ENCODE data around the gene ARFGEF3.
"Not testable (repeated sequence)": the region's sequence is repeated elsewhere in the genome, so short reads cannot be mapped to it uniquely, and the experiment has no call there.

The ARFGEF3 gene

GRCh38 chr6:138161338-138162110 lies at the start of gene ARFGEF3:
Gene ARFGEF3, plus strand, starts transcription at chr6:138161939. Its CDS starts 148 bp downstream, at chr6:138162087.
- peak; percentile 40 for DNase-seq

GRCh38 chr6:138113588-138114210 lies 48.0 kb upstream of the ARFGEF3 start:
- DNase-seq = peak; percentile 8

- DNase-seq = no peak
These were observed 46.5 kb upstream of the ARFGEF3 start for GRCh38 chr6:138115201-138115600.

DNA sequence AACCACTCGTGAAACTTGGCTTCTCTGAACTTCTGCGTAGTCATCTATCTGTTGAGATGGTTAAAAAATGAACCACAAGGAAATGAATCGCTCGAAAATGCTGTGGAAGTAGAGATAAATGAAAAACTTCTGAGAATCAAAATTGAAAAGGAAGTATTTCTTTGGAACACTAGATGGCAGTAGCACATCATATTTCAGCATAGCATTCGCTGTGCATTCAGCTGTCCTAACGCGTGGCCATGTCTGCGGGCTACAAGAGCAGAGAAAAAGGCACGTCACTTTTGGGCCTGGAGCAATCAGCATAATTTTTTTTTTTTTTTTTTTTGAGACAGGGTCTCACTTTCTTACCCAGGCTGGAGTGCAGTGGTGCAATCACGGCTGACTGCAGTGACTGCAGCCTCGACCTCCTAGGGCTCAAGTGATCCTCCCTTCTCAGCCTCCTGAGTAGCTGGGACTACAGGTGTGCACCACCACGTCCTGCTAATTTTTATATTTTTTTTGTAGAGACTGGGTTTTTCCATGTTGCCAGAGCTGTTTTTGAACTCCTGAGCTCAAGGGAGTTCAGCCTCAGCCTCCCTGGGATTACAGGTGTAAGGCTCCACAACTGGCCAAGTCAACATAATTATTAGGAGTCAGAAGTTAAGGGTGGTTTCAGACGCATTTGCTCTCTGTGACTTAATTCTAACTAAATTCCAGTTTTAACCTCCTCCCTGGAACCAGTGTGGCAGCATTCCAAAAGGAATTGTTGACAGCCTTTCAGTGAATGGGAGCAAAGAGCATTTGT lies 45.7 kb upstream of the ARFGEF3 start:
- peak; percentile 90 for DNase-seq

- no peak for DNase-seq
These were observed 45.1 kb upstream of the ARFGEF3 start for GRCh38 chr6:138116661-138116999.

- no peak for DNase-seq
These were observed 44.3 kb upstream of the ARFGEF3 start for GRCh38 chr6:138117376-138117914.

- not testable (repeated sequence) for DNase-seq
These were observed 42.5 kb upstream of the ARFGEF3 start for GRCh38 chr6:138119229-138119628.

DNA sequence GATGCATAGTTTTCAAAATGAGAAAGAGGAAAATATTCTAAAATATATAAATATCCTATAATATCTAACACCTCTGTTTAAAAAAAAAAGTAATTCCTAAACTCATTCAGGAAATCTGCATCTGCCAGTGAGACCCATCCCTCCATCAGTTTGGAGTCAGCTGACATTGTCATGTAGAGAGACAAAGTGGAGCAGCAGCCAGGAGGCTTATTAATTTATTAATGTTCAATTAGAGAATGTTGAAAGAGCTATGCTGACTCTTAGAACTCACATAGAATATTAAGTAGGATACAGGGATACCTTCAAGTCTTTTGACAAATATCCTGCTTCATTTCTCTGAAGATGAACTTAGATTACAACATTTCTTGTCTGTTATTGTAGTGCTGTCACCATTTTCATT lies 41.8 kb upstream of the ARFGEF3 start:
- no peak for DNase-seq

- DNase-seq = no peak
These were observed 37.6 kb upstream of the ARFGEF3 start for GRCh38 chr6:138124096-138124495.

- DNase-seq = no peak
These were observed 33.6 kb upstream of the ARFGEF3 start for GRCh38 chr6:138128096-138128495.

- DNase-seq = no peak
These were observed 32.5 kb upstream of the ARFGEF3 start for GRCh38 chr6:138129190-138129589.

DNA sequence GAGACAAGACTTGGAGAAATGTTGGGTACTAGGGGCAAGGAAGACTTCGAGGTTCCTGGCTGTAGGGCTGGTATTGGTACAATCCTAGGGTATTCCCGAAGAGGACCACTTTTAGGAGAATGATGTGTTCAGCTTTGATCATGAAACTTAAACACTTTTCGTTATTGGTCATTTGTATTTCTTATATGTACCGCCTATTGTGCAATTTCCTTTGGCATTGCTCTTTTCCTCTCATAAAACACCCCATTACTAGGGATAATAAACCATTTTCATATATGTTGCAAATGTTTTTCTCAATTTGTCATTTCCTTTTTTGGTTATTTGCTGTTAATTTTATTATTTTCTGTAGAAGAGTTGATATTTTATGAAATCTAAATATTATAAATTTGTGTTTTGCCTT lies 18.9 kb upstream of the ARFGEF3 start:
- DNase-seq = no peak

- no peak for DNase-seq
These were observed 16.3 kb upstream of the ARFGEF3 start for GRCh38 chr6:138145402-138145801.

GRCh38 chr6:138146544-138146943 lies 15.2 kb upstream of the ARFGEF3 start:
- DNase-seq = no peak

DNA sequence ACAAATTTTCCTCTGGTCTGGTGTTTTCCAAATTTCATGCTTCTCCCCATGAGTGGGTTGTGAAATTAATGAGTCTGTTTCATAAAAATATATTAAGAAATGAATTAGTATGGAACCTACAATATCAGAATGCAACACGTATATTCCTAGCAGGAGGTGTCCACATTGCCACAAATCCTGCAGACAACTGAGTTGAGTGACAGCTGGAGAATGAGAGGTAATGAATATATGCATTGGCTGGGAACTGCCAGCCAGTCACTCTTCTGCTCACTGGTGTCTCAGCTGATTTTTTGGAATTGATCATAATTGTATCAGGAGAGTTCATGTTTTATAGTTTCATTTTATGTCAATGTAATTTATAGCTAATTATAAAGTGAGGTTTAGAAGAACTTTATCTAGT lies 6.3 kb upstream of the ARFGEF3 start:
- no peak for DNase-seq

DNA sequence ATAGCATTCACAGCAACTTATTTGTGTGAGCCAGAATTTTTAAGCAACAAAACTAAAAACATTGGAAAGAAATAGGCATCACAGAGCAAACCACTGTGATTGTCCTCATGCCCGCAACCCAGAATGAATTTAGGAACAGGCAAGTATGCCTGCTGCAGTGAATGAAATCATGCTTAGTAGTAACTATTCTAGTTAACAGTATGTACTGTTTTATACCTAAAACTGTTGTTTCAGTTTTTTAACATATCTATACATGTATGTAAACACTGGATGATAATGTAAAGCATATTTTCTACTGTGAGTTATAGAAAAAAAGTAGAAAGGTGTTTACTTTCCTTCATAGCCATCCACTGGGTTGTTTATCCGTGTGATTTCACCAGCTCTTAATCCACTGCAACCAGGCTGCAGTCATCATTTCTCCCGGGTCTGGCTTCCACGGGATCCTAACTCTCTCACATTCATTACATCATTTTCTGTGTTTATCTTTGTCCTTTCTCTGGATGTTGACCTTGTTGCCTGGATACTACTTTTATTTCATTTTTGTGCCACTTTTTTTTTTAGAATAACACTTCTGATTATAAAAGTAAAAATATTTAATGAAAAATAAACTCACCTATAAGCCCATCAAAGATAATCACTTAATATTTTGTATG lies 3.6 kb upstream of the ARFGEF3 start:
- DNase-seq = no peak

GRCh38 chr6:138159246-138159645 lies 2.5 kb upstream of the ARFGEF3 start:
- no peak for DNase-seq

GRCh38 chr6:138160329-138161087 lies 1.2 kb upstream of the ARFGEF3 start:
- no peak for DNase-seq

- no peak for DNase-seq
These were observed 726 bp upstream of the ARFGEF3 start for GRCh38 chr6:138161088-138161337.

- peak; percentile 13 for DNase-seq
These were observed 594 bp downstream of the ARFGEF3 start for GRCh38 chr6:138162111-138162954.

GRCh38 chr6:138162955-138163575 lies 1.3 kb downstream of the ARFGEF3 start:
- DNase-seq = no peak
